Stimulated activated CD4-positive, alpha-beta T cell treated with anti-CD3 and anti-CD28 coated beads, Interleukin-2, amount 100 ng/mL, for 48 hours (primary cell): ENCODE data around the gene DGCR8.
"Not testable (repeated sequence)": the region's sequence is repeated elsewhere in the genome, so short reads cannot be mapped to it uniquely, and the experiment has no call there.

Experiments
- DNase-seq, 2 donors: peaks; one replicate each; pipeline ENCODE4 v3.0.0-alpha.2; 2020

The DGCR8 gene

GRCh38 chr22:20053407-20054033 is 26.5 kb upstream of the DGCR8 start:
- DNase-seq: no peak

- no peak for DNase-seq
Observed at GRCh38 chr22:20054034-20054427, 26.0 kb upstream of the DGCR8 start.

DNA sequence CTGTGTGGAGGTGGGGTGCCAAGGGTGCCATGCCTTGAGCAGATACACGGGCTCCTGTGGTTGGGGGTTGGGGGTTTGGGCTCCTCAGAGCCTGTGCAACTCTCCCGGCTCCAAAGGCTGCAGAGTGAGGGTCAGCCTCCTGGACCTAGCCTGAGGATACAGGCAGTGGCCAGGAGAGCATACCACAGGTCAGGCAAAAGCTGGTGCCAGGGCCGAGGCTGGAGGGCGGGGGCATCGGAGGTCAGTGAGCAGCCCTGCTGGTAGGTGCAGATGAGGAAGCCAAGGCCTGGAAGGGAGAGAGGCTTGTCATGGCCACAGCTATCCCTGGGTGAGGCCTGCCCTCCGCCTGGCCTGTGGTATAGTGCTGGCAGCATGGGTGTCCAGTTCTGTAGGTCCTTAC is 25.6 kb upstream of the DGCR8 start:
- no peak for DNase-seq

DNA sequence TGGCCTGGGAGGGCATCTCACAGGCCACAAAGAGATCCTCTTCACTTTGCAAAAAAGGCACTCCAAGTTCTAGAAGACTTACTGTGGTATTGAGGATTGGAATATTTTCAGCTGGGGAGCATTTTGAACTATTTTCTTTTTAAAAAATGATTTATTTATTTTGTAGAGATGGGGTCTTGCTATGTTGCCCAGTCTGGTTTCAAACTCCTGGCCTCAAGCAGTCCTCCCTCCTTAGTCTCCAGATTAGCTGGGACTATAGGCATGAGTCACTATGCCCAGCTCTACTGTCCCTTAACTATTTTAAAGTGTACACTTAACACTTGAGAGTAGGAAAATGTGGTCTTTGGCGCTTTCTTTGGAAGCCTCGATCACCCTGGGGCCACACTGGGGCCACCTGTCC is 24.9 kb upstream of the DGCR8 start:
- no peak for DNase-seq

GRCh38 chr22:20055654-20056053 is 24.4 kb upstream of the DGCR8 start:
- no peak for DNase-seq

GRCh38 chr22:20056161-20056560 is 23.9 kb upstream of the DGCR8 start:
- no peak for DNase-seq

- no peak for DNase-seq
Observed at GRCh38 chr22:20056696-20057386, 23.2 kb upstream of the DGCR8 start.

GRCh38 chr22:20057596-20058268 is 22.3 kb upstream of the DGCR8 start:
- no peak for DNase-seq

DNA sequence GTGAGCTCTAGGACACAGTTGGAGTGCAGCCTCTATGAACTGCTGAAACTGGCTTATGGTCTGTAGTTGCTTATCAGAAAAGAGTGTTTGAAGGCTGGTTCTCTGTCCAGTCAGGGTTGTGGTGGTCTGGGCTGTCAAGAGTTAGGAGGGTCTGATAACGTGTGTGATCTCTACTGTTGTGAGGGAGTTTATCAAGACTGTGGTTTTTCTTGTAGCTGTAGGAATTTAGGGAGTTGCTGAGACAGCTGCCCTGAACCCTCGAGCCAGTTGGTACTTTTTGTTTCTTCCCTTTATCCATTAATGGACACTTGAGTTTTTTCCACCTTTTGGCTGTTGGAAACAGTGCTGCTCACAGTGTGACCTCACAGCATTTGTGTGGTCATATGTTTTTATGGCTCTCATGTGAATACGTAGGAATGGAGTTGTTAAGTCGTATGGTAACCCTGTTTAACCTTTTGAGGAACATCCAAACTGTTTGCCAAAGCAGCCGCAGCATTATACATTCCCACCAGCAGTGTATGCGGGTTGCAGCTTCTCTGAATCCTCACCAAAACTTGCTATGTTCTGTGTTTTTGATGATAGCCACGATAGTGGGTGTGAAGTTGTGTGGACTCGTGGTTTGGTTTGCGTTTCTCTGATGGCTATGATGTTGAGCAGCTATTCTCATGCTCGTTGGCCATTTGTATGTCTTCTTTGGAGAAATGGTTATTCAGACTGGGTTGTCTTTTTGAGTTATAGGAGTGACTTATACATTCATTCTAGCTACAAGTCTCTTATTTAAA is 20.9 kb upstream of the DGCR8 start:
- DNase-seq: no peak

DNA sequence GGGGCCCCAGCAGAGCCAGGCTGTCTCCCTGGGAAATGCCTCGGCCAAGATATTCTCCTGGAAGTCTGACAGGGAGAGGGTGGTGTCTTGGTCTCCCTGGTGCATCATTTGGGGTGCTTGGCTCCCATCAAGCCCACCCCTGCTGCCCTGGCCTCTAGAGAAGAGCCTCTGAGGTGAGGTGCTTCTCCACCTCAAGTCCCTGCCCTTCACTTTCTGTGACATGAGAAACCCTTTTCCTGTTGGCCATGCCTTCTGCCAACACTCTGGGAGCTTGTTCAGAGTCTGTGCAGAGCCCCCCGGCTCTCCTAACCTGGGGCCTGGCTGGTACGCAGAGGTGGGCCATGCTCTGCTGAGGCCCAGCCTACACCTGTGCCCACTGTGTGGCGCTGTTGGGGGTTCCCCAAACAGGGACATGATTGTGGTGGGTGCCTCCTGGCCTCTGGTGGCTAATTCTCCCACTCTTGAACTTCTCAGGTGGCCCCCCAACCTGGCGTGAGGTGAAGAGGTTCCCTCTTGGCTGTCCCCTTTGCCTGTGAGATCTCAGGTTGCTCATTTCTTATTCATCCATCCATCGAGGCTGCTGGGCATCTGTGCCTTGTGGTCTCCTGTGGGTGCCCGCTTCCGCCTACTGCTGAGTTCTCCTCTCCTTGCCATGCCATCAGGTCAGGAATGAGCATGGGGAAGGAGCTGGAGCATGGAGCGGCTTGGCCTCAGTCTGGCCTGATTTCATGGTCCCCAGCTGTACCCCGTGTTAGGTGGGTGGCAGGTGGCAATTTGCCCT is 19.2 kb upstream of the DGCR8 start:
- DNase-seq: no peak

- no peak for DNase-seq
Observed at GRCh38 chr22:20061481-20061861, 18.6 kb upstream of the DGCR8 start.

DNA sequence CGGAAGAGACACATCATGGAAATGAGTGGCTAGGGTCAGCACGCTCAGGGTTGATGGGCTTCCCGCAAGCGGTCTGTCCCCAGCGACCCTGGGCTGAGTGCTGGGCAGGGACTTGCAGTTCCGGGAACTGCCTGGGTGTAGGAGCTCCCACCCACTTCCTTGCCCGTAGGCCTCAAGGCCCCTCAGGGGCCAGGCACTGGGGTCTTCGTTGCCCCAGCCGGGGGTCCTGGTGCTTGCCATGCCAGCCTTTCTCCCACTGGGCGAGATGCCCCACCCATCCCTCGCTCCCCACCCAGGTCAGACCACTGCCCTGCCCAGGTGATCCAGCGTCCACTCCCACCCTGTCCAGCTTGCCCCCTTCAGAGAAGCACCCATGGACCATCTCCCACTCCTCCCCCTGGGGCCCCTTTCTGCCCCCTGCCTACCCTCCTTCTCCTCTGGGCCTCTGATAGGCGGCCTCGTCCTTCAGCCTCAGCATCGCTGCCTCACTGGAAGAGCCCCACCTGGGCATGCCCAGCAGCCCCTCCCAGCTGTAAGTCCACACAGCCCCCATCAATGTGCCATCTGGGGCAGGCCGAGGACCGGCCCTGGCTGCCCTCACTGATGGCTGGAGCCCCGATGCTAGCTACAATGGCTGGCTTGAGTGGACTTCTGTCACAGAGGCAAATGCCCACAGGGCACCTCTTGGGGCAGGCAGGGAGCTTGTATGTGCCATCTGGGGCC is 17.8 kb upstream of the DGCR8 start:
- DNase-seq: no peak

GRCh38 chr22:20062766-20063083 is 17.3 kb upstream of the DGCR8 start:
- DNase-seq: no peak

- no peak for DNase-seq
Observed at GRCh38 chr22:20063271-20064139, 16.5 kb upstream of the DGCR8 start.

DNA sequence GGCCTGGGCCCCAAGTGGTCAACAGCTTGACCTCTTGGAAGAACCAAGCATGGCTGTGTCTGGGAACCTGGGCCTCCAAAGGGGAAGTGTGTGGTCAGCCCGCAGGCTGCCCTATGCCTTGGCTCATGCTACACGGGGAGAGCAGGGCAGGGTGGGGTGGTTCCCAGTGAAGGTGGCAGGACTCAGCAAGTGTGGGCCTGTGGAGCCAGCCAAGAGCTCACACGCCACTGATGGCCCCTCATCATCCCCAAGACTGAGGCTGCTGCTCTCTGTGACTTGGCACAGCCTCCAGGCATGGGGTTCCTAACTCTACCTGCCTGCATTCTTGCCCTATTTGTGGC is 15.9 kb upstream of the DGCR8 start:
- no peak for DNase-seq

GRCh38 chr22:20064545-20065262 is 15.3 kb upstream of the DGCR8 start:
- DNase-seq: no peak

- no peak for DNase-seq
Observed at GRCh38 chr22:20065896-20066616, 14.0 kb upstream of the DGCR8 start.

- no peak for DNase-seq
Observed at GRCh38 chr22:20066617-20067383, 13.2 kb upstream of the DGCR8 start.

- not testable (repeated sequence) for DNase-seq
Observed at GRCh38 chr22:20067384-20067682, 12.7 kb upstream of the DGCR8 start.
